Embryonic facial prominence (tissue), 1 donor: ENCODE results near the gene HORMAD2.
A peak's percentile ranks its signal among the peaks of the same experiment; 100 is the strongest.

Experiments
- DNase-seq: peaks from one replicate; pipeline ENCODE4 v3.0.0-alpha.2; 2016; ENCODE audit errors: extremely low spot score

The HORMAD2 gene, protein sequence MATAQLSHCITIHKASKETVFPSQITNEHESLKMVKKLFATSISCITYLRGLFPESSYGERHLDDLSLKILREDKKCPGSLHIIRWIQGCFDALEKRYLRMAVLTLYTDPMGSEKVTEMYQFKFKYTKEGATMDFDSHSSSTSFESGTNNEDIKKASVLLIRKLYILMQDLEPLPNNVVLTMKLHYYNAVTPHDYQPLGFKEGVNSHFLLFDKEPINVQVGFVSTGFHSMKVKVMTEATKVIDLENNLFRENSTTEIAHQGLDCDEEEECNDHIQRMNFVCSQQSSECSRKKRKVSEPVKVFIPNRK

DNA sequence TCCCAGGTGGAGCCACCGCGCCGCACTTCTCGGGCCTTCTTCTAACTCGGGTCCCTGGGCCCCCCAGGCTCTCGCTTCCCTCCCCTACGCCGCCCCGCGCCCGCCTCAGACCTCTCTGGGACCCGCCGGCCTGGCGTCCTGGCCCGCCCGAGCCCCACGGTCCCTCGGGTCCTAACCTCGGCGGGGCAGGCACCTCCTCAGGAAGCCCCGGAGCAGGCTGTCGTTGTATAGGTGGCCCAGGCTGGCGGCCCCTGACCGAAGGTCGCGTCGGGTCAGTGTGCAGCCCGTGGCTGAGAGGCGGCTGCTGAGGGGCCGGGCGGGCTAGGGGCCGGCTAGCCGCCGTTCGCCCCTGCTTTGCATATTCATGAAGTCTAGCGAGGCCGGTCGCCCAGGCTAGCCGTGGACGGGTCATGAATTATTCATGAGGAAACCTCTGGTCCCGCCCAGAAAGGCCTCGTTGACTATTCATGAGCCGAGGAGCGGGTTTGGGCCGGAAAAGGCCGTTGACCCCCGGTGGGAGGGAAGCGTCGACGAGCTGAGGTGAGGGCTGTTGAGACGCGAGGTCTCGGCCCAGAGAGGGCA lies at the start of gene HORMAD2:
HORMAD2 (plus strand) TSS at position 513 of the 582 bp plus-strand sequence. CDS start 13,489 bp downstream, outside the sequence.
- no peak for DNase-seq

DNA sequence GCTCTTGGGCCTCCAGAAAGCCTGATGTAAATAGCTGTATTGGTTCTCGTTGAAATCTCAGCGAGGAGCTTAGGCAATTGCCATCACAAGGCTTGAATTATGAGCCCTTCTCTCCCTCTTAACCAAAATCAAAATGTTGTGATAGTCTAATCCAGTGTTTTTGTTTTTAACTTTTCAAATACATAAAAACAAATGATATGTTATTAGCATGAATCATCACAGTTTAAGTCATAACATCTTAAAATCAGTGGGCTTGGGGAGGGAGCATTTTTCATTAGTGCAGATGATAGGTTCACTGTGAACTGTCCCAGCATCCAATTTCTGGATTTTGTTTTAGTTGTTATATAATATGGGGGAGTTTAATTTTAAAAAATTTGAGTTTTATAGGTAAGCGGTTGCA lies 48.9 kb upstream of the HORMAD2 start:
- no peak for DNase-seq

DNA sequence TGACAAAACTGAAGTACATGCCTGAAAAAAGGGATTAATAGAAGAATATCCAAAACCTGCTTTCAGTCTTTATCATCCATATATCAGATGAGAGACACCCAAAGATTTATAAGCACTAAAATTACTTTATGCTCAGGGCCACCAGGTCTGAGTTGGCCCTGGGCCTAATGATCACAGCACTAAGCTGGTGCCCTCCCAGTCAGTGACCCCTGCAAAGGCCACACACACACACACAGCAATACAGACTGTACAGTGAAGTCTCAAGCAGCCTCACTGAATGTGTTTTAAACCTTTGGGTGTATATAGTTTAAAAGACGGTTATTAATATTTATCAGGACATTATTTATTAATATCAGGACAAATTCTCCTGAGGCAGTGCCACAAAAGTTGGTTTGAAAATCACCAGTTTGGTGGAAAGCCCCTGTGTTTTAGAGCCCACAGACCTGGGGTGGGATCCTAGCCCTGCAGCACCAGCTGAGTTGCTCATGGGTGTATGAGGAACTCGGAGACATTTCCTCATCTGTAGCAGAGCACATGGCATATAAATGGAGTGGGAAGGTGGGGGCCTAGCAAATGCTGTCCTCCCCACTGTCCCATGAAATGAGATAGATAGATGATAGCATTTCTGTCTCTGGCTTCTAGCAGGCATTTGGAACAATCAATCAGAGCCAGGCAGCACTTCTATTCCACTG lies 48.4 kb upstream of the HORMAD2 start:
- DNase-seq: no peak

GRCh38 chr22:30033137-30033536 lies 47.1 kb upstream of the HORMAD2 start:
- no peak for DNase-seq

GRCh38 chr22:30033901-30034300 lies 46.4 kb upstream of the HORMAD2 start:
- no peak for DNase-seq

- DNase-seq: no peak
Observed at GRCh38 chr22:30036656-30037055, 43.6 kb upstream of the HORMAD2 start.

GRCh38 chr22:30038219-30038618 lies 42.0 kb upstream of the HORMAD2 start:
- DNase-seq: no peak

DNA sequence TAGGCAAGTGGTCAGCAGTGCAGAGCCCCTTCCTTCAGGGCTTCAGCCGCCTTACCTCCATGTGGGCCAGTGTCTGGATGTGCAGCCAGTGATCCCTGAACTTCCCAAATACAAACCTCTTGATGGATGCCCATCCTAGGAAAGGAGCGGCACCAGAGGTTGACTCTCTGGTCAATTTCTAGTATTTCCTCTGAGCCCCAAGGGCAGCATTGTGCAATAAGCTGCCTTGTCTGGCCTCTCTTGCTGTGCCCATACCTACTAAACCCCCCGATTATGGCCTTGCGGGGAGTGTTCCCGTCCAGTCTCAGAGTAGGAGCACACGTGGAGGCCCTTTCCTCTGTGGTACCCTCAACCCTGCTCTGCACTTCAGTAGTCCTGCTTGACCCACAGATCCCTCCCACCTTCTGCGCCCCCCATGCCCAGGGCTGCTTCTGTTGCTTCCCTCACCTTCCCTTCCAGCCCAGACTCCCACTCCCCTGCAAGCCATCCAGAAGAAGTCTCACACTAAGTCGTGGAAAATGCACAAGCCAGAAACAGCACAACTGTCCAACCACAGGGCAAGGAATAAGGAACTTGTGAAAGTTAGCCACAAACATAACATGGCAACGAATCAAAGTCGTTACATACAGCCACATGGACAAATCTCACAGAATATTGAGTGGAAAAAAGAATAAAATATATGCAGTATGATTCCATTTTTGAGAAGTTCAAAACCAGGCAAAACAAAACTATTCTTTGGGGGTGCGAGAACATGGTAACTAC lies 39.6 kb upstream of the HORMAD2 start:
- no peak for DNase-seq

GRCh38 chr22:30041475-30041874 lies 38.8 kb upstream of the HORMAD2 start:
- no peak for DNase-seq

DNA sequence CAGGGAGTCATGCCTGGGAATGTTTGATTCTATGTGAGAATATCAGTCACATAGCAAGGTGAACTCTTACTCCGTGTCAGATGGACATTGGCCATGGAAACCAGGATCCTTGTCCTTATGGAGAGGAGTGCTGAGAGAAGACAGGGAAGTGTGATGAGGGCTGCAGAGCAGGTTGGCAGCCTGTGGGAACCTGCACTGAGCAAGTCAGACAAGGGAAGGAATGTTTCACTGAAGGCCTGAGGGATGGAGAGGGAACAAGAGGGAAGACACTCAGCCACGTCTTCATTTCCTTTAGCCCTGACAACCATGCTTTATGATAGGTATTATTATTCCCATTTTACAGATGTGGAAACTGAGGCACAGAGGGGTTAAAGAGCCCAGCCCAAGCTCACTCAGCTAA lies 38.4 kb upstream of the HORMAD2 start:
- no peak for DNase-seq

DNA sequence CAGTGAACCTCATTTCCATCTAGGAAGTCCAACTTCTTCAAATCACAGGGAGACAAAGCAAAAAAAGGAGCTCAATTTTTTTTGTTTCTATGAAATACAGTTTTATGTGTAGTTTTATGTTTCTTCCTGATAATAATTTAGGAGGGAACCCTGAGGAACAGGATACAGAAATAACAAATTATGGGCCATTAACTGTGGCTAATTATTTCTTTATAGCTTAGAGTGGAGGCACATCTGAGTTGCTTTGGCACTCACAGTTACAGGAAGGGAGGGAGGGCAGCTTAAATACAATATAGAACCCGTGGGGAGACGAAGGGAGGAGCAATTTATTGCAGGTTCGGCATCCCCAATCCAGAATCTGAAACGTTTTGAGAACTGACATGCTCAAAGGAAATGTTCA lies 37.1 kb upstream of the HORMAD2 start:
- DNase-seq: no peak

DNA sequence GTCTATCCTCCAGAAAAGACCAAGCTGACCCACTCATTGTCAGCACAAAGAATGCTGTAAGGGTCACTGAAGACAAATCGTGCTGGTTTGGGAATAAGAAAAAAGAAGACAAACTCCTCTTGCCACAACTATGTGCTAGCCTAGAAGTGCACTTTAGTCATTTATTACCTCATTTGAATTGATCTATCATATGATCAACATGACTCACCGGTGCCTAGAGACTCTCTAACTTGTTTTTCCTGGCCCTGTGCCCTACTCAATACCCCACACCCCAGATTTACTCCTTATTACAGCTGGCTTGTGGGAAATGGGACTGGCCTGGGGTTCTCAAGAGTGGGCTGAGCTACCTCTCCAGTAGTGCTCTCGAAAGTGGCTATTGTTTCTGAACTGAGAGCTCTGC lies 35.9 kb upstream of the HORMAD2 start:
- DNase-seq: peak; percentile 9

GRCh38 chr22:30044881-30045493 lies 35.3 kb upstream of the HORMAD2 start:
- DNase-seq: no peak

- DNase-seq: no peak
Observed at GRCh38 chr22:30045494-30045887, 34.8 kb upstream of the HORMAD2 start.

- DNase-seq: no peak
Observed at GRCh38 chr22:30045901-30046715, 34.2 kb upstream of the HORMAD2 start.

DNA sequence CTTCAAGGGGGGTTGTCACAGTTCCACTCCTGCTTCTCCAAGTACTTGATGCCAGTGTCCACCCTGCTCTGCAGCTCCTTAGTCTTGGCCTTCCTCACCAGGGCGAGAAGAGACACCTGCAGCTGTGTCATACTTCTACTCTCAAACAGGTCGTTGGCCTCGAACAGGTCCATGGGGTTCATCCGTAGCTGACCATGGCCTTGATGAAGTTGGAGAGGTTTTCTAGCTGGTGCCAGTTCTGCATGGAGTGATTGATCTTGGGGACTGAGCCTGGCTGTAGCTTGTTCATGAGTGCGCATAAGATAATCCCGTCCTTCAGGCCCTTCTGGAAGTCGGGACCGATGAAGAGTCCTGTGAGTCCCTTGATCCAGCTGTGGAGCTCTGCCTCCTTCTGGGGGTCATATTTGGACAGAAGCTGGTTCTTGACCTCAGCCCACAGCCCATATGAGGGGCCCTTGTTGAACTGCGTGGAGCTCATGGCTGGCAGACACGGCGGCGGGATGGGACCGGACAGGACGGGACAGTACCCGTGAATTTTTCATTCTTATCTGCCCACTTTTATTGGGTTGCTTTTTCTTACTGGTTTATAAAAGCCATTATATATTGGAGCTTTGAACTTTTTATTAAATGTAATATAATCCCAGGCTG lies 33.4 kb upstream of the HORMAD2 start:
- no peak for DNase-seq

GRCh38 chr22:30047364-30047738 lies 32.9 kb upstream of the HORMAD2 start:
- DNase-seq: no peak

DNA sequence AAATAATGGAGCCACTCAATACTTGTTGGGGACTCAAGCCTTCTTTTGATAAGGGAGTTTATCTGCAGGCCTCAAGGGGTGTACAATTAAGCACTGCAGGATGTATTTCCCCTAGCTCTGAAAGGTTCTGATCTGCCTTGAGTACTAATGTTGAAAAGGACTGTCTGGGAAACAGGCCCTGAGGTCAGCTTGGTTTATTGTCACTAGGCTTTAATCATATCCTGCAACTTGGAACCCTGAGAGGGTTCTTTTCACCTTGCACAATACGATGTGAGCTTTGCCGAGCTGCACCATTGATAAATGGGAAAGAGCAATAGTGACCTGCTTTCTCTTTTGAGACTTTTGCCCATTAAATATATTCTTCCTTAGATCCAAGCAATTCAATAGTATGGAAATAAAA lies 31.6 kb upstream of the HORMAD2 start:
- DNase-seq: no peak

DNA sequence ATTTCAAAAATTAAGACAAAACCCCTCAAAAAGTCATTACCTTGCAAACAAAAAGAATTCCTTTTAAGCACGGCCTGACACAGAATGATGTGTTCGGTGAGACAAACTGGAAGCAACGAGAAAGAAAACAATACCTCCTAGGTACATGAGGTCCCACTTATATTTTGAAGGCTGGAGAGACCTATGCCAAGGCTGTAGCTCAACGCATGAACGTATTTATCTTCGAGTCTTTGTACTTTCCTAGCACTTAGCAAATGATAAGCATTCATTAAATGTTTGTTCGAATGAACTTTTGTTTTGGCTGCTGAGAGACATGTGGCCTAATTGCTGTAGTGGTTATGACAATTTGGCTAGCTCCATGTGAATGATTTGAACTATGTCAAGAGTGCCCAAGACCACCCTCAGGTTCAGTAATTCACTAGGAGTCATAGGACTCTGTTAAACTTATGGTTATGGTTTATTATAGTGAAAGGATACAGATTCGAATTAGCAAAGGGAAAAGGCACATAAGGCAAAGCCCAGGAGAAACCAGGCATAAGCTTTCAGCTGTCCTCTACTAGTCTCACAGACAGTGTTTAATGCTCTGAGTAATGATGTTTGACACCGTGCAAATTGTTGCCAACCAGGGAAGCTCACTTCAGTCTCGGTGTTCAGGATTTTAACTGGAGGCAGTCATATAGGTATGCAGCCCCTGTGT lies 26.0 kb upstream of the HORMAD2 start:
- DNase-seq: no peak

GRCh38 chr22:30054764-30055069 lies 25.5 kb upstream of the HORMAD2 start:
- no peak for DNase-seq
